ENCODE data around the gene SLC16A2.
"Not testable (repeated sequence)": the region's sequence is repeated elsewhere in the genome, so short reads cannot be mapped to it uniquely, and the experiment has no call there.

SLC16A2 gene

GRCh38 chrX:74449937-74450330 is 28.6 kb downstream of the SLC16A2 start:
- in situ Hi-C loops (cut with MboI; ENCODE audit: low sequenced_read_pairs, unreplicated experiment) = no loop called here
- no peak for TF ChIP-seq CTCF (IDR thresholded peaks at IDR 0.05; ENCODE audit: borderline replicate concordance, control extremely low read depth, extremely low read depth, insufficient read depth, missing control alignments)
- no peak for DNase-seq (ENCODE audit: low spot score)

GRCh38 chrX:74450803-74451449 is 29.6 kb downstream of the SLC16A2 start:
- no peak for DNase-seq (ENCODE audit: low spot score)

GRCh38 chrX:74451450-74452198 is 30.3 kb downstream of the SLC16A2 start:
- no peak for TF ChIP-seq CTCF (IDR thresholded peaks at IDR 0.05; ENCODE audit: borderline replicate concordance, control extremely low read depth, extremely low read depth, insufficient read depth, missing control alignments)
- in situ Hi-C loops (cut with MboI; ENCODE audit: low sequenced_read_pairs, unreplicated experiment) = no loop called here
- no peak for DNase-seq (ENCODE audit: low spot score)

More at GRCh38 chrX:74450803-74451449, 29.6 kb downstream of the SLC16A2 start:
- no peak for TF ChIP-seq CTCF (IDR thresholded peaks at IDR 0.05; ENCODE audit: borderline replicate concordance, control extremely low read depth, extremely low read depth, insufficient read depth, missing control alignments)
- in situ Hi-C loops (cut with MboI; ENCODE audit: low sequenced_read_pairs, unreplicated experiment) = no loop called here

- no peak for TF ChIP-seq CTCF (IDR thresholded peaks at IDR 0.05; ENCODE audit: borderline replicate concordance, control extremely low read depth, extremely low read depth, insufficient read depth, missing control alignments)
- in situ Hi-C loops (cut with MboI; ENCODE audit: low sequenced_read_pairs, unreplicated experiment) = no loop called here
- DNase-seq (ENCODE audit: low spot score) = no peak
Measured at GRCh38 chrX:74452199-74452481, 30.8 kb downstream of the SLC16A2 start.

- in situ Hi-C loops (cut with MboI; ENCODE audit: low sequenced_read_pairs, unreplicated experiment) = no loop called here
- no peak for DNase-seq (ENCODE audit: low spot score)
- no peak for TF ChIP-seq CTCF (IDR thresholded peaks at IDR 0.05; ENCODE audit: borderline replicate concordance, control extremely low read depth, extremely low read depth, insufficient read depth, missing control alignments)
Measured at GRCh38 chrX:74453178-74453577, 31.9 kb downstream of the SLC16A2 start.

- DNase-seq (ENCODE audit: low spot score); in situ Hi-C loops (cut with MboI; ENCODE audit: low sequenced_read_pairs, unreplicated experiment): not testable (repeated sequence)
Measured at GRCh38 chrX:74454233-74454632, 32.9 kb downstream of the SLC16A2 start.

GRCh38 chrX:74458736-74459135 is 37.4 kb downstream of the SLC16A2 start:
- TF ChIP-seq CTCF (IDR thresholded peaks at IDR 0.05; ENCODE audit: borderline replicate concordance, control extremely low read depth, extremely low read depth, insufficient read depth, missing control alignments) = no peak

More at GRCh38 chrX:74458736-74459135, 37.4 kb downstream of the SLC16A2 start:
- in situ Hi-C loops (cut with MboI; ENCODE audit: low sequenced_read_pairs, unreplicated experiment) = no loop called here
- no peak for DNase-seq (ENCODE audit: low spot score)
